ENCODE data around the gene RBBP9. TPM values are rescaled to one million over a fixed set of nuclear protein-coding genes. Genes with fewer than 3 reads are reported as not detected.

RBBP9 gene
- total RNA-seq, 2 experiments from 2014 or later, result 15.8 to 17.5 TPM

DNA sequence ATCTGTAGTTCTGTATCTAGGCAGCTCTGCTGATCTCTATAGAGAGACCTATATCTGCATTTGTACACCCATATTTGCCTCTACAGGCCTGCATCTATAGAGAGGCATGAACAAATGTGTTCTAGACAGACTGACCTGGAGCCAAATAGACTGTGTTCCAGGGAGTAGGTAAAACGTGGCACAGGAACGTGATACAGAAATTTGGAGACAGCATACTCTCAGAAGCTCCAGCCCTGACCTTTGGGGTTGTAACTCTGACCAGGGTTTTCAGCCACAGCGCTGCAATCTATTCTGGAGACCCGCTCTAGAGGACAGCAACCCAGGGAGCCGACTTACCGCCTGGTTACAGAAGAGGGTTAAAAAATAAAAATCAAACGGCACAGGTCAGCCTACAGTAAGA is 983 bp downstream of the RBBP9 start:
- H3K27ac Mint-ChIP-seq, result peak overlapping the region; percentile 67
- H3K36me3 Mint-ChIP-seq (ENCODE audit: low read depth), result peaks cover 5% of the 10 kb centered on the region
- TF ChIP-seq, protein P1, sequence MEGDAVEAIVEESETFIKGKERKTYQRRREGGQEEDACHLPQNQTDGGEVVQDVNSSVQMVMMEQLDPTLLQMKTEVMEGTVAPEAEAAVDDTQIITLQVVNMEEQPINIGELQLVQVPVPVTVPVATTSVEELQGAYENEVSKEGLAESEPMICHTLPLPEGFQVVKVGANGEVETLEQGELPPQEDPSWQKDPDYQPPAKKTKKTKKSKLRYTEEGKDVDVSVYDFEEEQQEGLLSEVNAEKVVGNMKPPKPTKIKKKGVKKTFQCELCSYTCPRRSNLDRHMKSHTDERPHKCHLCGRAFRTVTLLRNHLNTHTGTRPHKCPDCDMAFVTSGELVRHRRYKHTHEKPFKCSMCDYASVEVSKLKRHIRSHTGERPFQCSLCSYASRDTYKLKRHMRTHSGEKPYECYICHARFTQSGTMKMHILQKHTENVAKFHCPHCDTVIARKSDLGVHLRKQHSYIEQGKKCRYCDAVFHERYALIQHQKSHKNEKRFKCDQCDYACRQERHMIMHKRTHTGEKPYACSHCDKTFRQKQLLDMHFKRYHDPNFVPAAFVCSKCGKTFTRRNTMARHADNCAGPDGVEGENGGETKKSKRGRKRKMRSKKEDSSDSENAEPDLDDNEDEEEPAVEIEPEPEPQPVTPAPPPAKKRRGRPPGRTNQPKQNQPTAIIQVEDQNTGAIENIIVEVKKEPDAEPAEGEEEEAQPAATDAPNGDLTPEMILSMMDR (IDR thresholded peaks at IDR 0.05), result no peak
- peak; percentile 12 for DNase-seq
- no peaks in the 10 kb centered on the region for H3K27me3 Mint-ChIP-seq
- no peaks in the 10 kb centered on the region for H3K9me3 Mint-ChIP-seq
- intact Hi-C loops (cut with micrococcal nuclease), result no loop called here
- ATAC-seq, result no peak
- peaks cover 11% of the 10 kb centered on the region for H3K4me1 Mint-ChIP-seq (ENCODE audit: low read depth)
- POLR2A ChIA-PET, result interaction anchor here (1.3 to 4.1 kb wide), 3 partner anchors 11 to 71 kb away, joined by 4 to 43 read pairs (median 11); partner anchors contain the start of genes DZANK1, POLR3F, SEC23B and SMIM26
- H3K4me3 Mint-ChIP-seq, result peak overlapping the region; percentile 99
- CTCF ChIA-PET, result interaction anchor here (1.3 to 4.1 kb wide), 3 partner anchors 11 to 29 kb away, joined by 3 to 33 read pairs (median 5); partner anchors contain the start of genes POLR3F and SEC23B

DNA sequence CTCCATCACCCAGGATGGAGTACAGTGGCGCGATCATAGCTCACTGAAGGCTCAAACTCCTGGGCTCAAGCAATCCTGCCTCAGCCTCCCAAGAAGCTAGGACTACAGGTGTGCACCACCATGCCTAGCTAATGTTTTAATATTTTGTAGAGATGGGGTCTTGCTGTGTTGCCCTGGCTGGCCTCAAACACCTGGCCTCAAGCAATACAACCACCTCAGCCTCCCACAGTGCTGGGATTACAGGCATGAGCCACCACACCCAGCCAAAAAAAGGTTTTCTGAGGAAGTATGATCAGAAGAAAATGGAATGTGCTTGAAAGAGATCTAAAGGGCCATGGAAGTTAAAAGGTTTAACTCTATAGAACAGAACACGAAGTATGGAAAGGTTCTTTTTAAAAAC is 8.7 kb downstream of the RBBP9 start:
- ChIA-PET POLR2A (interaction anchor here (0.7 to 1.0 kb wide), 2 partner anchors 9 to 21 kb away, joined by 3 read pairs; partner anchors contain the start of genes POLR3F and RBBP9), CTCF (no interaction called here)
- DNase-seq, result no peak
- H3K9me3 Mint-ChIP-seq, result no peaks in the 10 kb centered on the region
- intact Hi-C loops (cut with micrococcal nuclease), result no loop called here
- H3K4me1 Mint-ChIP-seq (ENCODE audit: low read depth), result no peaks in the 10 kb centered on the region
- ATAC-seq, result no peak
- H3K36me3 Mint-ChIP-seq (ENCODE audit: low read depth), result peaks cover 20% of the 10 kb centered on the region
- TF ChIP-seq, protein P1 (IDR thresholded peaks at IDR 0.05), result no peak
- no peak overlapping the region for H3K4me3 Mint-ChIP-seq
- no peak overlapping the region for H3K27ac Mint-ChIP-seq
- no peaks in the 10 kb centered on the region for H3K27me3 Mint-ChIP-seq

- H3K36me3 Mint-ChIP-seq (ENCODE audit: low read depth), result peaks cover 8% of the 10 kb centered on the region
- H3K4me1 Mint-ChIP-seq (ENCODE audit: low read depth), result no peaks in the 10 kb centered on the region
- H3K4me3 Mint-ChIP-seq, result no peak overlapping the region
- H3K9me3 Mint-ChIP-seq, result no peaks in the 10 kb centered on the region
- H3K27ac Mint-ChIP-seq, result no peak overlapping the region
- ChIA-PET POLR2A (no interaction called here), CTCF (no interaction called here)
- DNase-seq (no peak), ATAC-seq (no peak)
- TF ChIP-seq, protein P1 (IDR thresholded peaks at IDR 0.05), result no peak
- H3K27me3 Mint-ChIP-seq, result no peaks in the 10 kb centered on the region
- intact Hi-C loops (cut with micrococcal nuclease), result no loop called here
Measured at GRCh38 chr20:18481596-18481995, 15.4 kb downstream of the RBBP9 start.

GRCh38 chr20:18477821-18478220 is 19.2 kb downstream of the RBBP9 start:
- intact Hi-C loops (cut with micrococcal nuclease), result no loop called here
- Mint-ChIP-seq H3K9me3 (no peaks in the 10 kb centered on the region), H3K4me3 (no peak overlapping the region), H3K27me3 (no peaks in the 10 kb centered on the region), H3K27ac (no peak overlapping the region), H3K4me1 (ENCODE audit: low read depth) (no peaks in the 10 kb centered on the region), H3K36me3 (ENCODE audit: low read depth) (peaks cover 21% of the 10 kb centered on the region)
- DNase-seq (no peak), ATAC-seq (no peak)
- CTCF ChIA-PET, result interaction anchor here (2.5 kb wide), 1 partner anchor 18 kb away, joined by 5 read pairs; no protein-coding TSS in a partner anchor
- POLR2A ChIA-PET, result no interaction called here
- TF ChIP-seq, protein P1 (IDR thresholded peaks at IDR 0.05), result no peak

DNA sequence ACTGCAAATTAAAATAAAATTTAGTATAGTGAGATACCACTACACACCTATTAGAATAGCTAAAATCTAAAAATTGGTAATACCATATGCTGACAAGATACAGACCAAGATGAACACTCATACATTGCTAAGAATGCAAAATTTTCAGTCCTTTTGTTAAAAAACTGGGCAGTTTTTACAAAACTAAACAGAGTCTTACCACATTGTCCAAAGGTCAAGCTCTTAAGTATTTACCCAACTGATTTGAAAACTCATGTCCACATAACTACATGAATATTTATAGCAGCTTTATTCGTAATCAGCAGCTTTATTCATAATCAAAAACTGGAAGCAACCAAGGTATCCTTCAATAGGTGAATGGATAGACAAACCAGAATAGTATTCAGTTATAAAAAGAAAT is 19.8 kb downstream of the RBBP9 start:
- Mint-ChIP-seq H3K9me3 (no peaks in the 10 kb centered on the region), H3K36me3 (ENCODE audit: low read depth) (peaks cover 21% of the 10 kb centered on the region), H3K4me1 (ENCODE audit: low read depth) (no peaks in the 10 kb centered on the region), H3K27me3 (no peaks in the 10 kb centered on the region), H3K4me3 (no peak overlapping the region), H3K27ac (no peak overlapping the region)
- ATAC-seq (no peak), DNase-seq (no peak)
- CTCF ChIA-PET, result interaction anchor here (2.5 kb wide), 1 partner anchor 19 kb away, joined by 5 read pairs; no protein-coding TSS in a partner anchor
- intact Hi-C loops (cut with micrococcal nuclease), result no loop called here
- TF ChIP-seq, protein P1 (IDR thresholded peaks at IDR 0.05), result no peak
- POLR2A ChIA-PET, result interaction anchor here (0.7 kb wide), 1 partner anchor 10 kb away, joined by 3 read pairs; the partner anchor contains the start of genes DZANK1 and POLR3F
